Subcutaneous adipose tissue (tissue), 4 donors: ENCODE results near the gene AARS2. TPM values are rescaled to one million over a fixed set of nuclear protein-coding genes. Genes with fewer than 3 reads are reported as not detected.

ENCODE experiments used
- total RNA-seq, 4 donors: library from RNA; depleted of rRNA; stranded (reverse); fragments of >200 nt; gene quantifications; one replicate each; pipeline ENCODE4 v1.1.0, GENCODE V29; 2016
- TF ChIP-seq, protein P1 (sequence below): fragments of 450-650 bp; IDR thresholded peaks from one replicate; pipeline ENCODE4 v1.5.1; 2016; ENCODE audit warnings: low read depth, mild to moderate bottlenecking, control low read depth, antibody characterized with exemption, moderate library complexity

Gene AARS2
- total RNA-seq, 4 donors from 2014 or later = 3.8 to 12.1 (median 6.6) TPM

- TF ChIP-seq, protein P1, sequence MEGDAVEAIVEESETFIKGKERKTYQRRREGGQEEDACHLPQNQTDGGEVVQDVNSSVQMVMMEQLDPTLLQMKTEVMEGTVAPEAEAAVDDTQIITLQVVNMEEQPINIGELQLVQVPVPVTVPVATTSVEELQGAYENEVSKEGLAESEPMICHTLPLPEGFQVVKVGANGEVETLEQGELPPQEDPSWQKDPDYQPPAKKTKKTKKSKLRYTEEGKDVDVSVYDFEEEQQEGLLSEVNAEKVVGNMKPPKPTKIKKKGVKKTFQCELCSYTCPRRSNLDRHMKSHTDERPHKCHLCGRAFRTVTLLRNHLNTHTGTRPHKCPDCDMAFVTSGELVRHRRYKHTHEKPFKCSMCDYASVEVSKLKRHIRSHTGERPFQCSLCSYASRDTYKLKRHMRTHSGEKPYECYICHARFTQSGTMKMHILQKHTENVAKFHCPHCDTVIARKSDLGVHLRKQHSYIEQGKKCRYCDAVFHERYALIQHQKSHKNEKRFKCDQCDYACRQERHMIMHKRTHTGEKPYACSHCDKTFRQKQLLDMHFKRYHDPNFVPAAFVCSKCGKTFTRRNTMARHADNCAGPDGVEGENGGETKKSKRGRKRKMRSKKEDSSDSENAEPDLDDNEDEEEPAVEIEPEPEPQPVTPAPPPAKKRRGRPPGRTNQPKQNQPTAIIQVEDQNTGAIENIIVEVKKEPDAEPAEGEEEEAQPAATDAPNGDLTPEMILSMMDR = no peak
These were observed 62.4 kb downstream of the AARS2 start for GRCh38 chr6:44250718-44251123.

- TF ChIP-seq, protein P1 = no peak
These were observed 63.0 kb downstream of the AARS2 start for GRCh38 chr6:44250067-44250717.

Other genes starting within 250 kb of the AARS2 start
- gene MRPL14, start 185.9 kb downstream of the AARS2 start, total RNA-seq = 10 to 100 TPM; 26.2 to 30.8 (median 27.6) TPM
- gene TMEM63B, start 185.8 kb downstream of the AARS2 start, total RNA-seq = 10 to 100 TPM; 11.9 to 15.3 (median 14.9) TPM
- 1 to 10 TPM in 2 of 4 donors, under 1 TPM in 1, not detected in 1; 0.68 to 3.2 (median 1.1) TPM for gene CAPN11, start 154.5 kb downstream of the AARS2 start, total RNA-seq
- 1 to 10 TPM in 3 of 4 donors, under 1 TPM in 1; 0.98 to 2.6 (median 1.8) TPM for gene MYMX, start 96.4 kb downstream of the AARS2 start, total RNA-seq
- gene SLC29A1, start 89.8 kb downstream of the AARS2 start, total RNA-seq = 100 to 1,000 TPM in 2 of 4 donors, 10 to 100 TPM in 2; 86.3 to 150 (median 113) TPM
- gene HSP90AB1, start 66.2 kb downstream of the AARS2 start, total RNA-seq = 100 to 1,000 TPM; 457 to 750 (median 477) TPM
- 10 to 100 TPM; 14.2 to 30.3 (median 25.8) TPM for gene SLC35B2, start 55.8 kb downstream of the AARS2 start, total RNA-seq
- 1 to 10 TPM; 2.1 to 9.0 (median 5.5) TPM for gene NFKBIE, start 47.8 kb downstream of the AARS2 start, total RNA-seq
- not detected for gene TMEM151B, start 42.9 kb downstream of the AARS2 start, total RNA-seq
- gene SPATS1, start 29.3 kb upstream of the AARS2 start, total RNA-seq = not detected
- gene CDC5L, start 74.4 kb upstream of the AARS2 start, total RNA-seq = 10 to 100 TPM; 16.5 to 25.9 (median 18.7) TPM